ENCODE results near the gene ADCYAP1. TPM values are rescaled to one million over a fixed set of nuclear protein-coding genes. Genes with fewer than 3 reads are reported as not detected.

Gene ADCYAP1
- polyA plus RNA-seq, 2 of the 4 experiments (the other 2 are of a cell fraction), result not detected

- CTCF ChIA-PET, result no interaction called here
- WGBS (ENCODE audit: missing lambda C conversion rate), result 7% methylated on average over 2 of the region's 2 CpGs
- H3K4me3 ChIP-seq, result no peak overlapping the region
Measured at GRCh38 chr18:941331-941730, 36.7 kb downstream of the ADCYAP1 start.

GRCh38 chr18:944440-944839 is 39.8 kb downstream of the ADCYAP1 start:
- TF ChIP-seq CEBPB (IDR thresholded peaks at IDR 0.05), result no peak
- TF ChIP-seq FOSL2 (IDR thresholded peaks at IDR 0.05), result no peak
- TF ChIP-seq FOSL2 (CRISPR knock-in tag; IDR thresholded peaks at IDR 0.05), result no peak
- no peak for TF ChIP-seq ZFP36 (IDR thresholded peaks at IDR 0.05; ENCODE audit: borderline replicate concordance, partially characterized antibody)
- TF ChIP-seq SMC3 (IDR thresholded peaks at IDR 0.05), result no peak
- TF ChIP-seq RCOR1 (IDR thresholded peaks at IDR 0.05; ENCODE audit: low read depth, low read length), result no peak
- no peak for TF ChIP-seq ELK1 (IDR thresholded peaks at IDR 0.05; ENCODE audit: low read depth, low read length)
- no peak for TF ChIP-seq RARB (CRISPR knock-in tag; IDR thresholded peaks at IDR 0.05)
- TF ChIP-seq FOXS1 (CRISPR knock-in tag; IDR thresholded peaks at IDR 0.05), result no peak
- ATAC-seq (no peak; a peak in 1 of 6 replicates), FAIRE-seq (no peak), DNase-seq (ENCODE audit: low read depth in 1 of 2, low spot score in 1 of 2) (no peak)
- Histone ChIP-seq H3K27ac (no peak overlapping the region), H3K4me1 (no peaks in the 10 kb centered on the region), H3K4me2 (no peak overlapping the region), H3K4me3 (no peak overlapping the region), H3K9me3 (no peaks in the 10 kb centered on the region)
- 17% methylated on average over 1 of the region's 1 CpG for WGBS (ENCODE audit: missing lambda C conversion rate)
- POLR2A ChIA-PET, result no interaction called here
- CTCF ChIA-PET, result interaction anchor here (1.9 kb wide), 1 partner anchor 17 kb away, joined by 8 read pairs; no protein-coding TSS in a partner anchor

More at GRCh38 chr18:941331-941730, 36.7 kb downstream of the ADCYAP1 start:
- no peak for TF ChIP-seq JUNB (IDR thresholded peaks at IDR 0.05)
- no peak for TF ChIP-seq BHLHE40 (IDR thresholded peaks at IDR 0.05; ENCODE audit: low read depth, low read length)
- no peak for TF ChIP-seq CBX2 (IDR thresholded peaks at IDR 0.05; ENCODE audit: borderline replicate concordance, low read depth)
- POLR2A ChIA-PET, result no interaction called here
- Histone ChIP-seq H3K4me1 (no peaks in the 10 kb centered on the region), H3K27ac (no peak overlapping the region), H3K9me3 (no peaks in the 10 kb centered on the region), H3K4me2 (no peak overlapping the region)
- ATAC-seq (no peak), FAIRE-seq (no peak), DNase-seq (ENCODE audit: low read depth in 1 of 2, low spot score in 1 of 2) (no peak)

DNA sequence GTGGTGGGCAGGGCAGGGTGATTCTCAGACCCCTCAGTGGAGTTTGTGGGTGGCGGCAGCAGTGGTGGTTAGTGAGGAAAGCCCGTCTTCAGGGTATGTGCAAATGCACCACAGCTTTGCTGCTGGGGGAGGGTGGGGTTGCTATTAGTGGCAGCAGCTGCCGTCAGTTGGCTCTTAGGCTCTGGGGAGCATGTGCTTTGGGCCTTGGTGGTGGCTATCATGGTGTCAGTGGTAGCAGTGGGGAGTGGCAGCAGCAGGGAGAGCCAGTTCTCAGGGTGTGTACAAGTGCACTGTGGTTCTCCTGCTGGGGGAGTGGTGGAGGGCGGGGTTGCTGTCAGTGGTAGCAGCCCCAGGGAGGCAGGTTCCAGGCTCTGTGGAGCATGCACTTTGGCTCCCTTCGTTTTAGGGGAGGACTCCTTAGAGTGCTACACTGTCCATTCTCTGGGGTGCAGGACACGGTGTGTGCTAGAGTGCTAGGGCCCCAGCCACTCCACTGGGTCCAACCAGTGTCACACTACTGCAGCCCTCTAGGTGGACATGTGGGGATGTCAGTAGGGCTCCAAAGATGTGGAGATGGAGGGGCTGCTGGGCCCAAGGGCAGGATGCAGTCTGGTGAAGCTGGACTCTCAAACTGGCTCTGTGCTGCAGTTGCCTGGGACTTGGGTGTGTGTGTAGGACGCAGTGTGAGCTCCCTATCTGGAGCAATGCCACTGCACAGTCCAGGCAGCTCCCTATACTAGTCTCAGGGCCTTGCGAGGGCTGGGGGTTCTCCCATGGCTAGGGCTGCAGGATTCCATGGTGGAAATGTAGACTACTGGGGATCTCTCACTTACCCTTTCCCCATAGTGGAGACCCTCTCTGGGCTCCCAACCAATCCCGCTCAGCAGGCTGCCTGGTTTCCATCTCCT is 45.3 kb downstream of the ADCYAP1 start:
- ATAC-seq, result no peak
- Histone ChIP-seq H3K4me3 (no peak overlapping the region), H3K27ac (no peak overlapping the region), H3K4me2 (no peak overlapping the region), H3K4me1 (no peaks in the 10 kb centered on the region), H3K9me3 (no peaks in the 10 kb centered on the region)
- no peak for DNase-seq (ENCODE audit: low read depth in 1 of 2, low spot score in 1 of 2)
- no peak for FAIRE-seq
- ChIA-PET POLR2A (no interaction called here), CTCF (interaction anchor here (0.9 kb wide), 1 partner anchor 11 kb away, joined by 3 read pairs; no protein-coding TSS in a partner anchor)
- 27% methylated on average over 6 of the region's 9 CpGs for WGBS (ENCODE audit: missing lambda C conversion rate)
- TF ChIP-seq, protein P1, sequence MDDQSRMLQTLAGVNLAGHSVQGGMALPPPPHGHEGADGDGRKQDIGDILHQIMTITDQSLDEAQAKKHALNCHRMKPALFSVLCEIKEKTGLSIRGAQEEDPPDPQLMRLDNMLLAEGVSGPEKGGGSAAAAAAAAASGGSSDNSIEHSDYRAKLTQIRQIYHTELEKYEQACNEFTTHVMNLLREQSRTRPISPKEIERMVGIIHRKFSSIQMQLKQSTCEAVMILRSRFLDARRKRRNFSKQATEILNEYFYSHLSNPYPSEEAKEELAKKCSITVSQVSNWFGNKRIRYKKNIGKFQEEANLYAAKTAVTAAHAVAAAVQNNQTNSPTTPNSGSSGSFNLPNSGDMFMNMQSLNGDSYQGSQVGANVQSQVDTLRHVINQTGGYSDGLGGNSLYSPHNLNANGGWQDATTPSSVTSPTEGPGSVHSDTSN (IDR thresholded peaks at IDR 0.05), result no peak
- TF ChIP-seq, protein P2, sequence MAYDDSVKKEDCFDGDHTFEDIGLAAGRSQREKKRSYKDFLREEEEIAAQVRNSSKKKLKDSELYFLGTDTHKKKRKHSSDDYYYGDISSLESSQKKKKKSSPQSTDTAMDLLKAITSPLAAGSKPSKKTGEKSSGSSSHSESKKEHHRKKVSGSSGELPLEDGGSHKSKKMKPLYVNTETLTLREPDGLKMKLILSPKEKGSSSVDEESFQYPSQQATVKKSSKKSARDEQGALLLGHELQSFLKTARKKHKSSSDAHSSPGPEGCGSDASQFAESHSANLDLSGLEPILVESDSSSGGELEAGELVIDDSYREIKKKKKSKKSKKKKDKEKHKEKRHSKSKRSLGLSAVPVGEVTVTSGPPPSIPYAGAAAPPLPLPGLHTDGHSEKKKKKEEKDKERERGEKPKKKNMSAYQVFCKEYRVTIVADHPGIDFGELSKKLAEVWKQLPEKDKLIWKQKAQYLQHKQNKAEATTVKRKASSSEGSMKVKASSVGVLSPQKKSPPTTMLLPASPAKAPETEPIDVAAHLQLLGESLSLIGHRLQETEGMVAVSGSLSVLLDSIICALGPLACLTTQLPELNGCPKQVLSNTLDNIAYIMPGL (CRISPR knock-in tag; IDR thresholded peaks at IDR 0.05; ENCODE audit: borderline replicate concordance), result no peak
- TF ChIP-seq NFE2L2 (conservative IDR thresholded peaks at IDR 0.05; ENCODE audit: low read length), result no peak
- TF ChIP-seq KDM1A (IDR thresholded peaks at IDR 0.05; ENCODE audit: low read depth), result no peak
- TF ChIP-seq RAD21 (conservative IDR thresholded peaks at IDR 0.05 in 1 of 2, IDR thresholded peaks at IDR 0.05 in 1 of 2), result no peak
- no peak for TF ChIP-seq CBX8 (IDR thresholded peaks at IDR 0.05)
- TF ChIP-seq PHF8 (IDR thresholded peaks at IDR 0.05; ENCODE audit: borderline replicate concordance, low read depth), result no peak
- TF ChIP-seq HEYL (CRISPR knock-in tag; IDR thresholded peaks at IDR 0.05), result no peak
- no peak for TF ChIP-seq POLR2A (IDR thresholded peaks at IDR 0.05; ENCODE audit: low read length)
- TF ChIP-seq GATA3 (IDR thresholded peaks at IDR 0.05; ENCODE audit: borderline replicate concordance), result no peak
- no peak for TF ChIP-seq RARB (CRISPR knock-in tag; IDR thresholded peaks at IDR 0.05)
- TF ChIP-seq CHD4 (IDR thresholded peaks at IDR 0.05; ENCODE audit: borderline replicate concordance), result no peak
- TF ChIP-seq POLR2AphosphoS2 (conservative IDR thresholded peaks at IDR 0.05; ENCODE audit: low read length), result no peak
- TF ChIP-seq CBX2 (IDR thresholded peaks at IDR 0.05; ENCODE audit: borderline replicate concordance, low read depth), result no peak
- TF ChIP-seq JUN (IDR thresholded peaks at IDR 0.05), result no peak
- no peak for TF ChIP-seq BHLHE40 (IDR thresholded peaks at IDR 0.05; ENCODE audit: low read depth, low read length)
- no peak for TF ChIP-seq TP53 (CRISPR knock-in tag; IDR thresholded peaks at IDR 0.05)
- TF ChIP-seq JUNB (IDR thresholded peaks at IDR 0.05), result no peak
- TF ChIP-seq SREBF2 (IDR thresholded peaks at IDR 0.05), result no peak
- TF ChIP-seq ZC3H11A (IDR thresholded peaks at IDR 0.05), result no peak

Measured in A549 (cell line).